ENCODE measurements around the gene PCBP3. TPM values are rescaled to one million over a fixed set of nuclear protein-coding genes. Genes with fewer than 3 reads are reported as not detected.

PCBP3 gene
- total RNA-seq, 2 donors from 2014 or later = 0.77 to 17.2 TPM

- Histone ChIP-seq H3K4me1 (replicated peaks) (no peaks in the 10 kb centered on the region), H3K4me3 (no peak overlapping the region), H3K27me3 (replicated peaks; ENCODE audit: insufficient read depth) (no peaks in the 10 kb centered on the region), H3K9me3 (no peaks in the 10 kb centered on the region), H3K36me3 (no peaks in the 10 kb centered on the region), H3K27ac (no peak overlapping the region)
- no peak for DNase-seq (ENCODE audit: low spot score)
- intact Hi-C loops (cut with DNase I) = no loop called here
- WGBS = 91% methylated on average over 25 of the region's 25 CpGs
- TF ChIP-seq POLR2AphosphoS5 (IDR thresholded peaks at IDR 0.05) (no peak), POLR2A (IDR thresholded peaks at IDR 0.05) (no peak), CTCF (IDR thresholded peaks at IDR 0.05) (no peak)
Measured at GRCh38 chr21:45897191-45898027, 253.9 kb downstream of the PCBP3 start.

GRCh38 chr21:45898028-45898350, 254.5 kb downstream of the PCBP3 start:
- 82% methylated on average over 8 of the region's 8 CpGs for WGBS
- no peak for DNase-seq (ENCODE audit: low spot score)
- TF ChIP-seq POLR2A (IDR thresholded peaks at IDR 0.05) (no peak), CTCF (IDR thresholded peaks at IDR 0.05) (no peak), POLR2AphosphoS5 (IDR thresholded peaks at IDR 0.05) (no peak)
- Histone ChIP-seq H3K27me3 (replicated peaks; ENCODE audit: insufficient read depth) (no peaks in the 10 kb centered on the region), H3K4me1 (replicated peaks) (no peaks in the 10 kb centered on the region), H3K4me3 (no peak overlapping the region), H3K36me3 (no peaks in the 10 kb centered on the region), H3K27ac (no peak overlapping the region), H3K9me3 (no peaks in the 10 kb centered on the region)
- intact Hi-C loops (cut with DNase I) = no loop called here

- Histone ChIP-seq H3K4me3 (no peak overlapping the region), H3K9me3 (no peaks in the 10 kb centered on the region), H3K27me3 (replicated peaks; ENCODE audit: insufficient read depth) (no peaks in the 10 kb centered on the region), H3K36me3 (no peaks in the 10 kb centered on the region), H3K27ac (no peak overlapping the region), H3K4me1 (replicated peaks) (no peaks in the 10 kb centered on the region)
- intact Hi-C loops (cut with DNase I) = no loop called here
- WGBS = 66% methylated on average over 24 of the region's 24 CpGs
- DNase-seq (ENCODE audit: low spot score) = no peak
- TF ChIP-seq POLR2AphosphoS5 (IDR thresholded peaks at IDR 0.05) (no peak), POLR2A (IDR thresholded peaks at IDR 0.05) (no peak), CTCF (IDR thresholded peaks at IDR 0.05) (no peak)
Measured at GRCh38 chr21:45898781-45899180, 255.3 kb downstream of the PCBP3 start.

GRCh38 chr21:45899317-45900033, 255.9 kb downstream of the PCBP3 start:
- intact Hi-C loops (cut with DNase I) = no loop called here
- DNase-seq (ENCODE audit: low spot score) = no peak

More at GRCh38 chr21:45899317-45900033, 255.9 kb downstream of the PCBP3 start:
- no peak overlapping the region for H3K27ac ChIP-seq
- H3K4me3 ChIP-seq = no peak overlapping the region
- no peaks in the 10 kb centered on the region for H3K4me1 ChIP-seq (replicated peaks)
- TF ChIP-seq POLR2A (IDR thresholded peaks at IDR 0.05) (no peak), POLR2AphosphoS5 (IDR thresholded peaks at IDR 0.05) (no peak), CTCF (IDR thresholded peaks at IDR 0.05) (no peak)
- H3K27me3 ChIP-seq (replicated peaks; ENCODE audit: insufficient read depth) = no peaks in the 10 kb centered on the region
- 71% methylated on average over 15 of the region's 17 CpGs for WGBS
- no peaks in the 10 kb centered on the region for H3K36me3 ChIP-seq
- no peaks in the 10 kb centered on the region for H3K9me3 ChIP-seq
